ENCODE results near the gene NNMT.

Gene NNMT

GRCh38 chr11:114258696-114259095, 37.5 kb upstream of the NNMT start:
- no peak for TF ChIP-seq ZNF274 (IDR thresholded peaks at IDR 0.05; ENCODE audit: low read depth, low read length)
- no peak overlapping the region for H3K4me3 ChIP-seq (ENCODE audit: low read length)

GRCh38 chr11:114259124-114259526, 37.1 kb upstream of the NNMT start:
- H3K4me3 ChIP-seq (ENCODE audit: low read length): no peak overlapping the region
- TF ChIP-seq ZNF274 (IDR thresholded peaks at IDR 0.05; ENCODE audit: low read depth, low read length): no peak

- H3K4me3 ChIP-seq (ENCODE audit: low read length): no peak overlapping the region
- TF ChIP-seq ZNF274 (IDR thresholded peaks at IDR 0.05; ENCODE audit: low read depth, low read length): no peak
Measured at GRCh38 chr11:114259551-114259983, 36.6 kb upstream of the NNMT start.

DNA sequence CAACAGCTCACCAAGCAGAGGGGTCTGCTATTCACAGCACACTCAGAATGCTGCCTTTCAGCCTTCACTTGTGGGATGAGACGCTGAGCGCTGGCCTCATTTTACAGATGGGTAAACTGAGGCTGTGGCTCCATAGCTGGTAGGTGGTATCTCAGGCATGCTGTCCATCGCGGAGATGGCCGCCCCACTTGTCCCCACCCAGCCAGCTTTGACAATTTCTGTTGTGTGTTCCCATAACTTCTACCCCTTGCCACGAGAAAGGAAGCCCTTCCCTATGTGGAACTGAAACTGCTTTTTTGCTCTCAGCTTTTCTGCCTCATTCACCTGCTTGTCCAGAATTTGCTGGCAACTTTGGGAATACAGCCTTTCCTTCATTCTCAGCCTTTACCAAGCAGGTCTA, 36.1 kb upstream of the NNMT start:
- TF ChIP-seq ZNF274 (IDR thresholded peaks at IDR 0.05; ENCODE audit: low read depth, low read length): no peak
- H3K4me3 ChIP-seq (ENCODE audit: low read length): no peak overlapping the region

- TF ChIP-seq ZNF274 (IDR thresholded peaks at IDR 0.05; ENCODE audit: low read depth, low read length): no peak
- no peak overlapping the region for H3K4me3 ChIP-seq (ENCODE audit: low read length)
Measured at GRCh38 chr11:114260483-114260882, 35.7 kb upstream of the NNMT start.

DNA sequence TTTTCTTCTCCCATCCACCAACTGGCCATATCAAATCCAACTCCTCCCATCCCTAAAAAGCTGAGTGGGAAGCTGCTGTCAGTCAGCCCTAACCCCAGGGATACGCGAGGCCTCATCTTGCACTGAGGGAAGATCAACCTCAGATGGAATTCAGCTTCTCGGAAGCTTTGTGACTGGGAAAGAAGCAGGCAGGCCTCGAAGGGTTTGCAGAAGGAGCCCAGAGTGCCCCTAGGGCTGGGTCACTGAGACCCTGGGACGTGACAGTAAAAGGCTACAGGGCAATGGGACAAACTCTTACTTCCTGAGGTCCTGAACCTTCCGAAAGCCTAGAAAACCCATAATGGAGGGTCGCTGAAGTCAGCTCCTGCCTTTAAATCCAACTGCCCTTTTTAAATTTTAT, 34.4 kb upstream of the NNMT start:
- no peak overlapping the region for H3K4me3 ChIP-seq (ENCODE audit: low read length)
- TF ChIP-seq ZNF274 (IDR thresholded peaks at IDR 0.05; ENCODE audit: low read depth, low read length): no peak

GRCh38 chr11:114262681-114263512, 33.3 kb upstream of the NNMT start:
- no peak overlapping the region for H3K4me3 ChIP-seq (ENCODE audit: low read length)
- TF ChIP-seq ZNF274 (IDR thresholded peaks at IDR 0.05; ENCODE audit: low read depth, low read length): no peak

- H3K4me3 ChIP-seq (ENCODE audit: low read length): no peak overlapping the region
- TF ChIP-seq ZNF274 (IDR thresholded peaks at IDR 0.05; ENCODE audit: low read depth, low read length): no peak
Measured at GRCh38 chr11:114263513-114264170, 32.6 kb upstream of the NNMT start.

- no peak for TF ChIP-seq ZNF274 (IDR thresholded peaks at IDR 0.05; ENCODE audit: low read depth, low read length)
- no peak overlapping the region for H3K4me3 ChIP-seq (ENCODE audit: low read length)
Measured at GRCh38 chr11:114264381-114264780, 31.8 kb upstream of the NNMT start.

- TF ChIP-seq ZNF274 (IDR thresholded peaks at IDR 0.05; ENCODE audit: low read depth, low read length): no peak
- H3K4me3 ChIP-seq (ENCODE audit: low read length): no peak overlapping the region
Measured at GRCh38 chr11:114265122-114265878, 30.9 kb upstream of the NNMT start.

DNA sequence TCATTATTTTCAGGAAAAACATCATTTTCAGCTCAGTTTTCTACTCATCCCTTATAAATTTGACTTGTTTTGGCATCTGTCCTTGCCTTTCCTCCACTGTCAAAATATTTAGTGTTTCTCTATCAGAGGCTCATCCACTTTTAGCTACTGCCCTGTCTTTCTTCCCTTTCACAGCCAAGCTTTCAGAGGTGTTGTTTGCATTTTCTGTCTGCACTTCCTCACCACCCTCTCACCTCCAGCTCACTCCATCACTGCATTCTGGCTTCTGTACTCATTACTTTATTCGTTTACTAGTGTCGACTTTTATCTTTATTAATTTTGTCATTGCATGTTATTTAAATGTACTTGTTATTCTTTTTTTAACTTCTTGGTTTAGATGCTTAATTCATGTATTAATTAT, 26.7 kb upstream of the NNMT start:
- no peak overlapping the region for H3K4me3 ChIP-seq (ENCODE audit: low read length)
- no peak for TF ChIP-seq ZNF274 (IDR thresholded peaks at IDR 0.05; ENCODE audit: low read depth, low read length)

- no peak overlapping the region for H3K4me3 ChIP-seq (ENCODE audit: low read length)
- TF ChIP-seq ZNF274 (IDR thresholded peaks at IDR 0.05; ENCODE audit: low read depth, low read length): no peak
Measured at GRCh38 chr11:114270531-114271270, 25.5 kb upstream of the NNMT start.

- no peak overlapping the region for H3K4me3 ChIP-seq (ENCODE audit: low read length)
- TF ChIP-seq ZNF274 (IDR thresholded peaks at IDR 0.05; ENCODE audit: low read depth, low read length): no peak
Measured at GRCh38 chr11:114271316-114271715, 24.9 kb upstream of the NNMT start.

DNA sequence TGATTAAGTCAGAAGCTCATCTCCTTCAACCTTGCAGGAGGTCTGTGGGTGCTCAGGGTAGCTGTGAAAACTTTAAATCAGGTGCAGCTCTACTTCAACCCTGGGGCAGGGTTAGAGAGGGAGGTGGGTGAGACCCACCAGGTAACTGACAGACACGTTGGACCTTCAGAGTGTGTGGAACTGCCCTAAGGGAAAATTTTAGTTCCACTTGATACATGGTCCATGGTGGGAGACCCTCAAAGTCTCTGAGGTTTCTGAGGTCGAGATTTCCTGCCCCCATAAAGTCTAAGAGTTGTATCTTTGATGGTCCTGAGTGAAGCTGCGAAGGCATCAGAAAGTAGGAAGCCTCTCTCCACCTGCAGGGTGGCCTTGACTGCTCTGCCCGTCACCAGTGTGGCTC, 23.9 kb upstream of the NNMT start:
- H3K4me3 ChIP-seq (ENCODE audit: low read length): no peak overlapping the region
- TF ChIP-seq ZNF274 (IDR thresholded peaks at IDR 0.05; ENCODE audit: low read depth, low read length): no peak
